H1 (cell line): ENCODE measurements around the gene MUC2. TPM values are rescaled to one million over a fixed set of nuclear protein-coding genes. Genes with fewer than 3 reads are reported as not detected.

Source experiments
- CTCF ChIA-PET: fragments of 300-600 bp; sonication (Branson Sonifier 250); formaldehyde crosslinking; loops from one replicate; lab custom pipeline; 2021; ENCODE audit not compliant: partially characterized antibody; lab: Charles Lee
- POLR2A ChIA-PET: fragments of 300-600 bp; sonication (Branson Sonifier 250); formaldehyde crosslinking; loops from one replicate; lab custom pipeline; 2021; ENCODE audit warnings: inconsistent platforms; ENCODE audit not compliant: partially characterized antibody; lab: Charles Lee
- DNase-seq, 2 experiments: peaks; one replicate each; pipeline versions ENCODE4 v3.0.0 to v3.0.0-alpha.2; 2010 to 2022; ENCODE audit warnings: low spot score in 2 of 2, low read depth in 1 of 2, mixed read lengths in 1 of 2
- FAIRE-seq: peaks from 2 replicates; lab custom pipeline; 2011; peaks lifted over from hg19 to GRCh38; lab: Jason Lieb, UNC
- H2AFZ ChIP-seq: 2 replicates; pipeline ENCODE4 v1.8.1; 2012; ENCODE audit warnings: low read length, inconsistent platforms
- H2AK5ac ChIP-seq: 2 replicates; pipeline ENCODE4 v1.6.1; 2013; ENCODE audit warnings: low read depth, low read length
- H2BK120ac ChIP-seq: replicated peaks from 2 replicates; pipeline ENCODE3; 2013; ENCODE audit warnings: low read depth, low read length, inconsistent platforms
- H2BK12ac ChIP-seq: 2 replicates; pipeline ENCODE4 v1.6.1; 2013; ENCODE audit warnings: low read depth, low read length
- H2BK15ac ChIP-seq: 2 replicates; pipeline ENCODE4 v1.6.1; 2013; ENCODE audit warnings: low read length
- H2BK20ac ChIP-seq: 2 replicates; pipeline ENCODE4 v1.6.1; 2013; ENCODE audit warnings: low read length
- H2BK5ac ChIP-seq: 2 replicates; pipeline ENCODE4 v1.6.1; 2013; ENCODE audit warnings: low read depth, low read length
- H3K14ac ChIP-seq: 2 replicates; pipeline ENCODE4 v1.6.1; 2013; ENCODE audit warnings: inconsistent platforms; ENCODE audit not compliant: insufficient read length
- H3K18ac ChIP-seq: 2 replicates; pipeline ENCODE4 v1.6.1; 2013; ENCODE audit warnings: low read length; ENCODE audit errors: extremely low read depth
- H3K23ac ChIP-seq: 2 replicates; pipeline ENCODE4 v1.6.1; 2013; ENCODE audit warnings: inconsistent platforms; ENCODE audit not compliant: insufficient read length
- H3K23me2 ChIP-seq: 2 replicates; pipeline ENCODE4 v1.6.1; 2013; ENCODE audit warnings: low read depth, low read length
- H3K27ac ChIP-seq: 2 replicates; pipeline ENCODE4 v1.6.1; 2011; ENCODE audit warnings: low read depth, low read length, inconsistent platforms
- H3K27me3 ChIP-seq, 4 experiments: replicated peaks in 1 of 4; 1 replicate in 1 of 4; 2 replicates in 3 of 4; pipeline versions ENCODE4 v1.6.1 to v1.8.1; 2011 to 2013; ENCODE audit warnings: low read length in 3 of 4, mild to moderate bottlenecking in 3 of 4, inconsistent platforms in 2 of 4, mixed read lengths in 2 of 4, moderate library complexity in 1 of 4; ENCODE audit not compliant: control insufficient read depth in 3 of 4, insufficient read depth in 3 of 4; ENCODE audit errors: extremely low read depth in 1 of 4
- H3K36me3 ChIP-seq, 4 experiments: 2 replicates each; pipeline versions ENCODE4 v1.6.1 to v1.8.1; 2011 to 2013; ENCODE audit warnings: mild to moderate bottlenecking in 4 of 4, low read length in 3 of 4, moderate library complexity in 2 of 4, control low read depth in 1 of 4, inconsistent platforms in 1 of 4; ENCODE audit not compliant: insufficient read depth in 4 of 4, control insufficient read depth in 2 of 4
- H3K4ac ChIP-seq: replicated peaks from 2 replicates; pipeline ENCODE3; 2013; ENCODE audit warnings: low read length, low read depth, mixed read lengths, inconsistent platforms; ENCODE audit not compliant: insufficient read length
- H3K4me1 ChIP-seq, 4 experiments: replicated peaks in 1 of 4; 1 replicate in 1 of 4; 2 replicates in 3 of 4; pipeline versions ENCODE4 v1.6.1 to v1.8.1; 2011 to 2013; ENCODE audit warnings: low read length in 3 of 4, inconsistent platforms in 2 of 4, mixed read lengths in 1 of 4; ENCODE audit not compliant: insufficient read depth in 4 of 4, control insufficient read depth in 3 of 4
- H3K4me2 ChIP-seq, 2 experiments: 2 replicates each; pipeline versions ENCODE4 v1.6.1 to v1.8.1; 2011 to 2013; ENCODE audit warnings: low read depth in 2 of 2, low read length in 2 of 2, control low read depth in 1 of 2, inconsistent platforms in 1 of 2, mild to moderate bottlenecking in 1 of 2; ENCODE audit not compliant: insufficient read depth in 1 of 2
- H3K4me3 ChIP-seq, 4 experiments: fragments of 200-600, 300-600 bp in 1 of 4; sonication (generic), shearing (Covaris generic), sonication (Bioruptor Twin) in 1 of 4; 2 replicates each; pipeline versions ENCODE4 v1.5.1 to v1.8.1; 2011 to 2016; ENCODE audit warnings: low read length in 4 of 4, low read depth in 3 of 4, control low read depth in 2 of 4, inconsistent platforms in 2 of 4, mild to moderate bottlenecking in 2 of 4, mixed read lengths in 1 of 4, moderate library complexity in 1 of 4; ENCODE audit not compliant: insufficient read depth in 2 of 4; ENCODE audit errors: extremely low read depth in 1 of 4
- H3K56ac ChIP-seq: replicated peaks from 2 replicates; pipeline ENCODE3; 2013; ENCODE audit warnings: low read depth, mild to moderate bottlenecking, mixed read lengths, low read length, inconsistent platforms; ENCODE audit not compliant: insufficient read length
- H3K79me1 ChIP-seq: 2 replicates; pipeline ENCODE4 v1.6.1; 2013; ENCODE audit warnings: low read depth, low read length, control low read depth
- H3K79me2 ChIP-seq, 2 experiments: 2 replicates each; pipeline versions ENCODE4 v1.6.1 to v1.8.1; 2012 to 2013; ENCODE audit warnings: low read length in 2 of 2, mild to moderate bottlenecking in 2 of 2, inconsistent platforms in 1 of 2; ENCODE audit not compliant: insufficient read depth in 2 of 2, control insufficient read depth in 1 of 2
- H3K9ac ChIP-seq, 4 experiments: replicated peaks in 1 of 4; 1 replicate in 1 of 4; 2 replicates in 3 of 4; pipeline versions ENCODE4 v1.6.1 to v1.8.1; 2011 to 2013; ENCODE audit warnings: low read depth in 3 of 4, low read length in 3 of 4, control low read depth in 2 of 4, mild to moderate bottlenecking in 2 of 4, moderate library complexity in 2 of 4, inconsistent platforms in 1 of 4; ENCODE audit errors: extremely low read depth in 1 of 4
- H3K9me3 ChIP-seq, 2 experiments: 2 replicates each; pipeline versions ENCODE4 v1.6.1 to v1.8.1; 2012 to 2013; ENCODE audit warnings: mild to moderate bottlenecking in 2 of 2, moderate library complexity in 2 of 2, control low read depth in 1 of 2, inconsistent platforms in 1 of 2, low read depth in 1 of 2, low read length in 1 of 2, mixed read lengths in 1 of 2; ENCODE audit not compliant: insufficient read depth in 2 of 2
- H4K20me1 ChIP-seq, 2 experiments: replicated peaks in 1 of 2; 2 replicates each; pipeline versions ENCODE3 to v1.8.1; 2011 to 2013; ENCODE audit warnings: inconsistent platforms in 2 of 2, low read length in 2 of 2, mild to moderate bottlenecking in 1 of 2; ENCODE audit not compliant: insufficient read depth in 2 of 2, control insufficient read depth in 1 of 2
- H4K5ac ChIP-seq: 2 replicates; pipeline ENCODE4 v1.6.1; 2013; ENCODE audit warnings: low read length, low read depth, mixed read lengths, inconsistent platforms; ENCODE audit not compliant: insufficient read length
- H4K8ac ChIP-seq: 2 replicates; pipeline ENCODE4 v1.8.0; 2013; ENCODE audit warnings: mild to moderate bottlenecking, moderate library complexity, low read length, inconsistent platforms; ENCODE audit not compliant: insufficient read depth; ENCODE audit errors: extremely low read depth
- H4K91ac ChIP-seq: replicated peaks from 2 replicates; pipeline ENCODE3; 2013; ENCODE audit warnings: low read length, mixed read lengths, inconsistent platforms; ENCODE audit not compliant: insufficient read length
- KDM4A ChIP-seq: IDR thresholded peaks from one replicate; pipeline ENCODE4 v1.7.1; 2012; ENCODE audit warnings: low read depth, mild to moderate bottlenecking, moderate library complexity, low read length, inconsistent platforms; ENCODE audit not compliant: severe bottlenecking
- WGBS, 2 experiments: shearing (Covaris generic) in 1 of 2; methylation state at CpG; one replicate each; pipeline versions ENCODE4 v1.1.6 to v1.1.7; 2013 to 2015; ENCODE audit warnings: low lambda C conversion rate in 2 of 2, mixed read lengths in 2 of 2, inconsistent platforms in 1 of 2, low coverage in 1 of 2, missing lambda C conversion rate in 1 of 2; ENCODE audit not compliant: insufficient replicate concordance in 2 of 2, insufficient coverage in 1 of 2, insufficient read length in 1 of 2; ENCODE audit errors: extremely low coverage in 1 of 2, missing lambda C conversion rate in 1 of 2; 5-methylcytosine and 5-hydroxymethylcytosine counted together
- polyA plus RNA-seq, 7 experiments: library from polyadenylated mRNA; depleted of rRNA in 3 of 7; stranded (reverse) in 5 of 7; unstranded in 2 of 7; fragments of >200 nt in 5 of 7; fragments of 200-250 nt in 2 of 7; gene quantifications; 1 replicate in 5 of 7; 2 replicates in 1 of 7; 4 replicates in 1 of 7; pipeline versions ENCODE4 v1.2.1 to v1.2.3, GENCODE V29; 2011 to 2013; ENCODE audit warnings: missing spikeins in 2 of 7, mixed read lengths in 2 of 7
- total RNA-seq: library from RNA; stranded (reverse); fragmentation: NEBNext Ultra II Directional; extraction: Animal tissue kit (Norgen Biotek cat#: 25700); gene quantifications from 2 replicates; pipeline ENCODE4 v1.2.1, GENCODE V29; 2021

The MUC2 gene
- total and polyA plus RNA-seq, 2 of the 8 experiments (the other 6 are each of a cell fraction or from before 2014, with no cell fraction given), result not detected

GRCh38 chr11:1075341-1075911 is 752 bp downstream of the MUC2 start:
- no peak for TF ChIP-seq KDM4A
- H3K4me3 ChIP-seq, result no peak overlapping the region
- DNase-seq (peak in 1 of 2 experiments; percentile 45), FAIRE-seq (no peak)
- H4K5ac ChIP-seq, result no peak overlapping the region
- H3K9ac ChIP-seq, result no peak overlapping the region
- no peak overlapping the region for H3K4ac ChIP-seq
- H3K18ac ChIP-seq, result no peak overlapping the region
- H3K9me3 ChIP-seq, result no peaks in the 10 kb centered on the region
- WGBS, 2 experiments, result 90% methylated on average over 28 of the region's 28 CpGs; no CpG with 5 or more reads in 1 of the 2 experiments
- H4K91ac ChIP-seq, result no peak overlapping the region
- no peaks in the 10 kb centered on the region for H3K79me2 ChIP-seq
- no peaks in the 10 kb centered on the region for H3K23me2 ChIP-seq
- no peak overlapping the region for H2BK5ac ChIP-seq
- H2BK20ac ChIP-seq, result no peak overlapping the region
- H2BK12ac ChIP-seq, result no peak overlapping the region
- H3K27me3 ChIP-seq, result no peaks in the 10 kb centered on the region
- POLR2A ChIA-PET, result interaction anchor here (1.2 kb wide), 1 partner anchor 185 kb away, joined by 3 read pairs; no protein-coding TSS in a partner anchor
- no peak overlapping the region for H3K4me2 ChIP-seq
- H3K56ac ChIP-seq, result no peak overlapping the region
- no peak overlapping the region for H2AFZ ChIP-seq
- H3K79me1 ChIP-seq, result no peaks in the 10 kb centered on the region
- H3K14ac ChIP-seq, result no peak overlapping the region
- no peak overlapping the region for H2AK5ac ChIP-seq
- no peak overlapping the region for H3K23ac ChIP-seq
- peak overlapping the region; percentile 57; the same call in 1 of the 2 replicates for H4K8ac ChIP-seq
- no peak overlapping the region for H3K27ac ChIP-seq
- H3K4me1 ChIP-seq, result peaks cover 0 to 3% (median 0%) of the 10 kb centered on the region in 4 experiments; a peak in 2 of 7 replicates
- H3K36me3 ChIP-seq, result no peaks in the 10 kb centered on the region
- CTCF ChIA-PET, result interaction anchor here (0.5 to 2.3 kb wide), 3 partner anchors 24 to 439 kb away, joined by 3 to 7 read pairs (median 4); no protein-coding TSS in a partner anchor
- H2BK120ac ChIP-seq, result no peak overlapping the region
- H2BK15ac ChIP-seq, result no peak overlapping the region
- no peaks in the 10 kb centered on the region for H4K20me1 ChIP-seq
